Activated T-cell treated with anti-CD3 and anti-CD28 coated beads for 24 hours (primary cell): ENCODE data around the gene ATG9A.
A peak's percentile ranks its signal among the peaks of the same experiment; 100 is the strongest.

Source experiments
- DNase-seq: peaks from one replicate; pipeline ENCODE4 v3.0.0-alpha.2; 2020; ENCODE audit warnings: low read depth

The ATG9A gene

GRCh38 chr2:219252900-219253752, 23.7 kb upstream of the ATG9A start, which contains the start of gene TUBA4B:
Gene TUBA4B, plus strand, starts transcription at chr2:219253243. Its CDS starts 165 bp downstream, at chr2:219253408.
- DNase-seq: no peak

DNA sequence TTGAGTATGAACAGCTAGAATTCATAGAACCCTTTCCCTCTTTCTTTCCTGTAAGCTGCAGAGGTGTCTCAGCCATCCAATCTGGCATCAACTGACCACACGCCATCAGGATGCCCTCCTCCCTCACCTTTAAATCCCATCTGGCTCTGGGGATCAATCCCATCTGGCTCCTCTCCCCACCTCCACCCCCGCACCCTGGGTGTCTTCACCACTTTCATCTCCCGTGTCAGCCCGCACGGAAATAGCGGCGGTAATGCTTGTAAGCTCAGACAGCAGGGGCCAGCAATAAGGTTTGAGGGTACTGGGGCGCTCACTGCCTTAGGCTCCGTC, 23.1 kb upstream of the ATG9A start:
- DNase-seq: no peak

DNA sequence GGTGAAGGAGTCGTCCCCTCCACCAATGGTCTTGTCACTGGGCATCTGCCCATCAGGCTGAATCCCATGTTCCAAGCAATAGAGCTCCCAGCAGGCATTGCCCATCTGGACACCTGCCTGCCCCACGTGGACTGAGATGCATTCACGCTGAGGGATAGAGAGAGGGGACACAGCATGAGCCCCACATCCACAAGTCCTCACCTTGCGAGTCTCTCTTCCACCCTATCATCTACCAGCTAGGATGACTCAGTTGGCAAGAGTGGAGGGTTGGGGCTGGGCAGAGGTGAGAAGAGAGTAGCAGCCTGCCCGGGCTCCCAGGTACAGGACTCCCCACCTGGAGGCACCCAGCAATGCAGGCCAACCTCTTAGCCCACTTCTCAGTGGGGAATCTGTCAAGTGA, 22.6 kb upstream of the ATG9A start:
- no peak for DNase-seq

DNA sequence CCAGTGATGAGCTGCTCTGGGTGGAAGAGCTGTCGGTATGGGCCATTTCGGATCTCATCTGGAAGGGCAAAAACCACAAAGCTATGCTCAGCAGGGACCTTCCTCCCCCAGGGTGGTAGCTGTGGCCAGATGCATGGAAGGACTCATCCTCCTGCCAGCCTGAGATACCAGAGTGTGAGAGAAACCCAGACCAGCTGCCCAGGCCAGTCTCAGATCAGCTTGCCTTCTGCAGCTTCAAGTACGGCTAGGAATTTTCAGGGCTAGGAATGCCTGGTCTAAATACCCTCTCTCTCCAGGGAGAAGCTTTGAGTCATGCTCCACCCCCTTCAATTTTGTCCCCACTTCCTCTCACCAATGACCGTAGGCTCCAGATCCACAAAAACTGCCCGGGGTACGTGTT, 22.2 kb upstream of the ATG9A start:
- DNase-seq: no peak

GRCh38 chr2:219250049-219250781, 20.8 kb upstream of the ATG9A start:
- DNase-seq: no peak

- DNase-seq: no peak
Observed at GRCh38 chr2:219249203-219249980, 20.0 kb upstream of the ATG9A start.

DNA sequence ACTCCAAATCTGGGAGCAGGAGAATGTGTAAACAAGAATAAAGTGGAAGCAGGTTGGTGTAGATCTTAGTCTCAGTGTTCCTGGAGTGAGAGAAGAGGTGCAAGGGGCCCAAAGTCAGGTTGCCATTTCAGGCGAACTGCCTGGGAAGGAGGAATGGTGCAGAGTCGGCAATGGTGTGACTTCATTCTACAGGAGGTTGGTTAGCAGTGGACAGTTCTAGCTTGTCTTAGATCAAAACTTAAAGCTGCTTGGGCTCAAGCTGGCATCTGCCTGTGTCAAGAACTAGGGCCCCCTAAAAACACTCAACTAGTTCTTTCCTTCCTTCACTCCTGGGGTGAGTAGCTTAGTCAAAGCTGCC, 19.4 kb upstream of the ATG9A start:
- DNase-seq: no peak

DNA sequence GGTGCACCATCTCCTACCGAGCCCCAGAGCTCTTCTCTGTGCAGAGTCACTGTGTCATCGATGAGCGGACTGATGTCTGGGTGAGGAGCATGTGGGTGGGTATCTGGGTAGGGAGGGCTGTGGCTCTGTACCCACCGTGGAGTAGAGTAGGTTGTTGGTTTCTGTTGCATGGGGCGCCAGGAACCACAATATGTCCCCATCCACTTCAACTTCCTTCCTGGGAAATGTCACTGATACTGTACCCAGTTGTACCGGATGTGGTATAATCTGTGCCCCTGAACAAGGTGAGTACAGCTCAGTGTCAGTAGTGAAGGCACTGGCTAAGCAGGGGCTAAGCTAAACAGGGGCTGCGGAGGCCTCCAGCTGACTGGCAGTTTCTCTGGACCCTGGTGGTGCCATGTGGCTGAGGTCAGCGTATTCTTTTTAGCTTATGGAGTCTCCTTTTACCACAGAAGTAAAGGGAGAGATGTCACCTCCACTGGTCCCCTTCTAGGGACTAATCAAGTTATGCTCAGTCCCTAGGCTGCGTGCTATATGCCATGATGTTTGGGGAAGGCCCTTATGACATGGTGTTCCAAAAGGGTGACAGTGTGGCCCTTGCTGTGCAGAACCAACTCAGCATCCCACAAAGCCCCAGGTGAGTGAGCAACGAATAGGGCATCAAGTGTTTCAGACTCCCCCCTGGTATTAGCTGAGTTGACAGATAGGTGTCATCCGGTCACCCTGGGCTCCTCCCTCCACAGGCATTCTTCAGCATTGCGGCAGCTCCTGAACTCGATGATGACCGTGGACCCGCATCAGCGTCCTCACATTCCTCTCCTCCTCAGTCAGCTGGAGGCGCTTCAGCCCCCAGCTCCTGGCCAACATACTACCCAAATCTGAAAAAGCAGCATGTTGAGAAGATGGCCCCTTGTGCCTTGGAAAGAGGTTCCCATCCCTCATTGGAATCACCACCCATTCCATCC, 18.5 kb upstream of the ATG9A start:
- DNase-seq: peak; percentile 54

DNA sequence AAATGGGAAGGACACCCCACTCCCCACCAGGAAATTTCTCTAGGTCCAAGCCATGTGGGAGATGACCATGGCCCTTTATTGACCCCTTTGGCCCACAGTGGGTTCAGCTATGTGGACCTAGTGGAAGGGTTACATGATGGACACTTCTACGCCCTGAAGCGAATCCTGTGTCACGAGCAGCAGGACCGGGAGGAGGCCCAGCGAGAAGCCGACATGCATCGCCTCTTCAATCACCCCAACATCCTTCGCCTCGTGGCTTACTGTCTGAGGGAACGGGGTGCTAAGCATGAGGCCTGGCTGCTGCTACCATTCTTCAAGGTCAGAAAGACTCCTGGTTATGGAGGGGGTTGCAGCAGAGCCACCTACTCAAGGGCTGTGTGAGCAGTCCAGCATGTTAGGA, 17.1 kb upstream of the ATG9A start:
- DNase-seq: no peak

GRCh38 chr2:219245899-219246230, 16.4 kb upstream of the ATG9A start:
- no peak for DNase-seq

- DNase-seq: peak; percentile 82
Observed at GRCh38 chr2:219245148-219245898, 15.9 kb upstream of the ATG9A start, which contains the start of the genes GLB1L and STK16. Gene GLB1L, minus strand, starts transcription at chr2:219245444. Its CDS starts 1,871 bp downstream, at chr2:219243573. Gene STK16, plus strand, starts transcription at chr2:219245479. Its CDS starts 521 bp downstream, at chr2:219246000.

- DNase-seq: no peak
Observed at GRCh38 chr2:219244789-219245147, 15.3 kb upstream of the ATG9A start.

DNA sequence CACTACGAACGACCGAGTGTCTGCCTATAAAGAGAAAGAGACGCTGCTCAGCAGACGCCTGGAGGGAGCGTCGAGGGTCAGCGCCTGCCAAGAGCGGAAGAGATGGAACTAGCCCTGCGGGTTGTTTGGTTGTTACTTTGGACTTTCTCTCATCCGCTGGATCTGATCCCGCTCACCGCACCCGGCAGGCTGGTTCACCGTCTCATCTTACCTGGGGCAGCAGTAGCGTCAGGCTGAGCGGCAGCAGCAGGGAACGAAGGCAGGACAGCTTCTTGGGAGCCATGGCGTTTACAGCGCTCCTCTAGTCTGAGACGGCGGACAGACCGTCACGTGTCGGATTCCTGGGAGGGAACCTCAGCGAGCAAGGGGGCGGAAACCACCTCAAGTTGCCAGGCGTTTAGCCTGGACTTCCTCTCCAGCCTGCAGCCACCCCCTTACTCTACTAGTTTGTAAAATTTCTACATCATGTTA, 13.9 kb upstream of the ATG9A start:
- DNase-seq: no peak

DNA sequence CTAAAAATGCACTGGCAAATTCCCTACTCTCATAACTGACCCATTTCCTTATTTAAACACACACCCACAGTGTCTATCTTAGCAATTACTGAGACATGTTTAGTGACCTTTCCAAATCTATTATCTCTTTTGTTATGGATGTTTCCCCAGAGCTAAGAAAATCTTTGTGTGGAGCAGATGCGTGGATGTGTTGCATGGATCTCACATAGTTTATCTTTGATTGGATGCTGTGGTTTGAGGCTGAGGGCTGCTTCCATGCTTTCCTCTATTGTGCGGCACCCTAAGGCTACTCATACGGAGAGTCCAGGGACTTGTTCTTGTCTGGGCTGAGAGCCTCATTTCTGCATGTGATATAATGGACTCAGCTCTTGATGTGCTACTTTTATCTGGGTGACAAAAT, 4.9 kb upstream of the ATG9A start:
- no peak for DNase-seq

- DNase-seq: no peak
Observed at GRCh38 chr2:219230059-219230540, 664 bp upstream of the ATG9A start.

- no peak for DNase-seq
Observed at GRCh38 chr2:219228911-219229304, 528 bp downstream of the ATG9A start.

- no peak for DNase-seq
Observed at GRCh38 chr2:219228041-219228910, 1.2 kb downstream of the ATG9A start.

- DNase-seq: no peak
Observed at GRCh38 chr2:219225350-219225749, 4.1 kb downstream of the ATG9A start.

- DNase-seq: no peak
Observed at GRCh38 chr2:219223831-219224610, 5.4 kb downstream of the ATG9A start.
